Calu3 (cell line): ENCODE data around the gene ARMC5. TPM values are rescaled to one million over a fixed set of nuclear protein-coding genes. Genes with fewer than 3 reads are reported as not detected.
"Not testable (repeated sequence)": the region's sequence is repeated elsewhere in the genome, so short reads cannot be mapped to it uniquely, and the experiment has no call there.

ENCODE experiments used
- BruUV-seq: library from RNA; stranded (reverse); fragments of 400-500 nt; replicated peaks from 2 replicates; lab custom pipeline; 2021; lab: Mats Ljungman, UMichigan
- CTCF ChIA-PET: fragments of 300-600 bp; sonication (Branson Sonifier 250); formaldehyde crosslinking; loops from one replicate; lab custom pipeline; 2022; ENCODE audit warnings: antibody characterized with exemption; lab: Charles Lee
- DNase-seq: peaks from one replicate; pipeline ENCODE4 v3.0.0; 2022
- H3K27ac Mint-ChIP-seq: one replicate; pipeline ENCODE4 v1.8.0; 2022; ENCODE audit warnings: mixed read lengths; ENCODE audit not compliant: unreplicated experiment
- H3K27me3 Mint-ChIP-seq: one replicate; pipeline ENCODE4 v1.8.0; 2022; ENCODE audit warnings: mixed read lengths; ENCODE audit not compliant: unreplicated experiment
- H3K36me3 Mint-ChIP-seq: one replicate; pipeline ENCODE4 v1.8.0; 2022; ENCODE audit warnings: mild to moderate bottlenecking, moderate library complexity, mixed read lengths; ENCODE audit not compliant: insufficient read depth, unreplicated experiment
- H3K4me1 Mint-ChIP-seq: one replicate; pipeline ENCODE4 v1.8.0; 2022; ENCODE audit warnings: mild to moderate bottlenecking, low read depth, mixed read lengths; ENCODE audit not compliant: unreplicated experiment
- H3K4me3 Mint-ChIP-seq: one replicate; pipeline ENCODE4 v1.8.0; 2022; ENCODE audit warnings: mild to moderate bottlenecking, low read depth, moderate library complexity, mixed read lengths; ENCODE audit not compliant: unreplicated experiment
- H3K9me3 Mint-ChIP-seq: one replicate; pipeline ENCODE4 v1.8.0; 2022; ENCODE audit warnings: low read depth, mixed read lengths; ENCODE audit not compliant: unreplicated experiment
- intact Hi-C: fragments of 100-400 bp; cut with micrococcal nuclease; formaldehyde crosslinking; loops from one replicate; pipeline ENCODE4 v1.10.0; 2022; ENCODE audit not compliant: unreplicated experiment
- total RNA-seq: library from RNA; stranded (reverse); gene quantifications from 2 replicates; pipeline ENCODE4 v1.2.3, GENCODE V29; 2022
- TF ChIP-seq, protein P1 (sequence below): fragments of 200-600 bp; IDR thresholded peaks from one replicate; pipeline ENCODE4 v1.8.0; 2022; ENCODE audit warnings: antibody characterized with exemption; ENCODE audit not compliant: unreplicated experiment

The ARMC5 gene
- total RNA-seq, 1 experiment from 2014 or later = 13.6 TPM

DNA sequence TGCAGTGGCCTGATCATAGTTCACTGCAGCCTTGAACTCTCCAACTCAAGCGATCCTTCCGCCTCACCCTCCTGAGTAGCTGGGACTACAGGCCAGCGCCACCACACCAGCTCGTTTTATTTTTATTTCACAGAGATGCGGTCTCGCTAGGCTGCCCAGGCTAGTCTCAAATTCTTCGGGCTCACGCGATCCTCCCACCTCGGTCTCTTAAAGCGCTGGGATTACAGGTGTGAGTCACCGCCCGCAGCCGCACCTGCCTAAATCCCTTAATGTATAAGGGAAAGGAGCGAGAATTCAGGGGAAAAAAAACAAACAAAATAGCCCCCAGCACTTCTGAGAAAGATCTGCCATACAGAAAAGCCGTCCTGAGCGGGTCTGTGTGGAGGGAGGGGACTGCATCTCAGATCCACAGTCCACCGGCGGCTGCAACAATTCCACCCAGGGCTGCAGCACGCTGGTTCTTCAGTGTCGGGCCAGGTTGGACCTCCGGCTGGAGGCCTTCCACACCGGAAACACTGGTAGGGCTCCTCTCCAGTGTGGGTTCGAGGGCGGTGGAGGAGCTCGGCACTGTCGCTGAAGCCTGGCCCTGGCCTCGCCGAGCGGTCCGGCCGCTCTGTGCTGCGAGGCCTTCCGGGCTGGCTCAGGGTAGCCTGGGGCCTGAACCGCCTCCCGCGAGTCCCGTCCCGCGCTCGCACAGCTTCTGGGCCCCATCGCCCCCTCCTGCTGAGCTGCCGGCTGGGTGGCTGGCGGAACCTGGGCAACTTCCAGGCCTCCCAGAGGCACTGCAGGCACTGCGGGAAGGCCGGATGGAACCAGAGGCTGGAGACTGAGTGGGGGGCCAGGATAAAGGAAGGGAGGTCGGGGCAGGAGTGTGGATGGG lies 23.7 kb upstream of the ARMC5 start:
- TF ChIP-seq, protein P1, sequence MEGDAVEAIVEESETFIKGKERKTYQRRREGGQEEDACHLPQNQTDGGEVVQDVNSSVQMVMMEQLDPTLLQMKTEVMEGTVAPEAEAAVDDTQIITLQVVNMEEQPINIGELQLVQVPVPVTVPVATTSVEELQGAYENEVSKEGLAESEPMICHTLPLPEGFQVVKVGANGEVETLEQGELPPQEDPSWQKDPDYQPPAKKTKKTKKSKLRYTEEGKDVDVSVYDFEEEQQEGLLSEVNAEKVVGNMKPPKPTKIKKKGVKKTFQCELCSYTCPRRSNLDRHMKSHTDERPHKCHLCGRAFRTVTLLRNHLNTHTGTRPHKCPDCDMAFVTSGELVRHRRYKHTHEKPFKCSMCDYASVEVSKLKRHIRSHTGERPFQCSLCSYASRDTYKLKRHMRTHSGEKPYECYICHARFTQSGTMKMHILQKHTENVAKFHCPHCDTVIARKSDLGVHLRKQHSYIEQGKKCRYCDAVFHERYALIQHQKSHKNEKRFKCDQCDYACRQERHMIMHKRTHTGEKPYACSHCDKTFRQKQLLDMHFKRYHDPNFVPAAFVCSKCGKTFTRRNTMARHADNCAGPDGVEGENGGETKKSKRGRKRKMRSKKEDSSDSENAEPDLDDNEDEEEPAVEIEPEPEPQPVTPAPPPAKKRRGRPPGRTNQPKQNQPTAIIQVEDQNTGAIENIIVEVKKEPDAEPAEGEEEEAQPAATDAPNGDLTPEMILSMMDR = no peak
- CTCF ChIA-PET = interaction anchor here (0.7 to 0.9 kb wide), 2 partner anchors 10 to 427 kb away, joined by 3 read pairs; no protein-coding TSS in a partner anchor
- H3K36me3 Mint-ChIP-seq = no peaks in the 10 kb centered on the region

DNA sequence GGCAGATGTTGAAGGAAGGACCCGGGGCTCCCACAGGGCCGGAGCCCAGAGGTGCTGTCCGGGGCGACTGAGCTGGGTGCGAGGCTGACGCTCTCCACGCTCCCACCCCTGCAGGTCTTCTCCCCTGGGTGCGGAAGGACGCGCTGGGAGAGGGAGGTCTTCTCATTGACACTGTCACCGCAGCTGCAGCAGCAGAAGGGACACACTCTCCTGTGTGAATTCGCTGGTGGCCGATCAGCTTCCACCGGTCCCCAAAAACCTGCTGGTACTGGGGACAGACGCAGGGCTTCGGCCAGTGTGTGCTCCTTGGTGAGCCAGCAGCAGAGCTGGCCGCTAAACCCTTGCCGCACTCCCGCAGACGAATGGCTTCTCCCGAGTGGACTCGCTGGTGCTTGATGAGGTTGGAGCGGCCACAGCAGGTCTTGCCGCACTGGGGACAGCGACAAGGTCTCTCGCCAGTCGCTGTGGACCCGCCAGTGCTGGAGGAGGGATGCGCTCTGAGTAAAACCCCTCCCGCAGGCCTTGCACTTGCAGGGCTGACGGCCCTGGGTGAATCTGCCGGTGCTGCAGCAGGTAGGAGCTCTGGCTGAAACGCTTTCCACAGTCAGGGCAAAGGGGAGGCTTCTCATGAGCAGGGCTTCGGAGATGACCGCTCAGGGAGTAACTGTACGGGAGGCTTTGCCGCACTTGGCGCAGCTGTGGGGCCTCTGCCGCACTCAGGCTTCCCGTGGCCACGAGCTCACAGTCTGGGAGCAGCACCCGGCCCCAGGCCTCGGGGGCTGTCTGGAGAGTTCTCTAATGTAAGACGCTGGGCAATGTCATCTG lies 22.9 kb upstream of the ARMC5 start:
- Mint-ChIP-seq H3K4me1 (peaks cover 7% of the 10 kb centered on the region), H3K27ac (no peak overlapping the region), H3K9me3 (no peaks in the 10 kb centered on the region), H3K27me3 (peaks cover 8% of the 10 kb centered on the region), H3K36me3 (no peaks in the 10 kb centered on the region), H3K4me3 (no peak overlapping the region)
- TF ChIP-seq, protein P1 = no peak
- CTCF ChIA-PET = interaction anchor here (0.6 to 0.7 kb wide), 2 partner anchors 51 to 428 kb away, joined by 3 read pairs; no protein-coding TSS in a partner anchor
- DNase-seq = no peak
- intact Hi-C loops = no loop called here
- BruUV-seq = no TSS peak

More for the DNA sequence above, 23.7 kb upstream of the ARMC5 start:
- Mint-ChIP-seq H3K27ac (no peak overlapping the region), H3K4me3 (no peak overlapping the region), H3K27me3 (peaks cover 5% of the 10 kb centered on the region), H3K4me1 (peaks cover 7% of the 10 kb centered on the region), H3K9me3 (no peaks in the 10 kb centered on the region)
- DNase-seq = no peak
- intact Hi-C loops = no loop called here
- no TSS peak for BruUV-seq

DNA sequence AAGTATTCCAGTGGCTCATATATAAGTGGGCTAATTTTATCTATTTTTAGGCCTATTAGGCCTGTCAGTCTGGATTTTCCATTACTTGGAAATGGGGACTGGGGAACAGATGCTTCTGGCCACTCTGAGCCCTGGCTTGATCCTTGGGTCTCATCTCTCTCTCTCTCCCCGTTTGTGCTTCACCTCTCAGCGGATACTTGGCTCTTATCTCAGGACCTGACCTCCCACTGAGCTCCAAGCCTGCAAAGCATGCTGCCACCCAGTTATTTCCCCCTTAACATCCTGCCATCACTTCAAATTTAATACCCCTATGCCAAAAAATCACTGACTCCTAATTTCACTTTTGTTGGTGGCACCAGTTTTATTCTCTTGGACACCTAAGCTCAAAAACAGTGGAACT lies 20.9 kb upstream of the ARMC5 start:
- peaks cover 7% of the 10 kb centered on the region for H3K4me1 Mint-ChIP-seq

DNA sequence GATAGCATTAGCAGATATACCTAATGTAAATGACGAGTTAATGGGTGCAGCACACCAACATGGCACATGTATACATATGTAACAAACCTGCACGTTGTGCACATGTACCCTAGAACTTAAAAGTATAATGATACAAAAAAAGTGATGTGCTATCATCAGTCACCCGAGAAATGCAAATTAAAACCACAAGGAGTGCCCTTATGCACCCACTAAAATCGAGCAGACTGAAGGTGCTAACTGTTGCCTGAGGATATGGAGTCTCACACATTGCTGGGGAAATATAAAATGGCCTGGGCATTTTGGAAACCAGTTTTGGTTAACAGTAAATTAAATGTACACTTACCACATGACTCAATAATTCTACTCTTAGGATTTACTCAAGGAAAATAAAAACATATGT lies 20.3 kb upstream of the ARMC5 start:
- CTCF ChIA-PET, H3K27ac Mint-ChIP-seq, H3K4me1 Mint-ChIP-seq, H3K27me3 Mint-ChIP-seq, H3K4me3 Mint-ChIP-seq, H3K9me3 Mint-ChIP-seq, DNase-seq, intact Hi-C loops, BruUV-seq: not testable (repeated sequence)
- H3K36me3 Mint-ChIP-seq = peaks cover 17% of the 10 kb centered on the region

More for the DNA sequence above, 20.9 kb upstream of the ARMC5 start:
- Mint-ChIP-seq H3K36me3 (peaks cover 17% of the 10 kb centered on the region), H3K27me3 (peaks cover 8% of the 10 kb centered on the region), H3K4me3 (no peak overlapping the region), H3K27ac (no peak overlapping the region), H3K9me3 (no peaks in the 10 kb centered on the region)
- no TSS peak for BruUV-seq
- intact Hi-C loops = no loop called here
- TF ChIP-seq, protein P1 = no peak
- no peak for DNase-seq
- CTCF ChIA-PET = no interaction called here
